Heart right ventricle (tissue), 16 donors: ENCODE data around the gene ZFP36L1. TPM values are rescaled to one million over a fixed set of nuclear protein-coding genes. Genes with fewer than 3 reads are reported as not detected.
A peak's percentile ranks its signal among the peaks of the same experiment; 100 is the strongest.

Experiments
- ATAC-seq, 8 donors: fragments of 200-7000 bp; cut with Tn5 transposase; one replicate each; pipeline ENCODE4 v1.9.1; 2020; ENCODE audit warnings: mild to moderate bottlenecking in 8 of 8, moderate library complexity in 8 of 8, moderate number of reproducible peaks in 1 of 8
- DNase-seq, 2 donors: peaks; one replicate each; pipeline ENCODE4 v3.0.0-alpha.2; 2020
- H3K27ac ChIP-seq, 10 donors: fragments of 200-600 bp; sonication (generic) in 2 of 10; one replicate each; pipeline versions ENCODE4 v1.5.0 to v1.8.0; 2020 to 2022; ENCODE audit warnings: mild to moderate bottlenecking in 3 of 10
- H3K27me3 ChIP-seq, 7 donors: fragments of 200-600 bp; one replicate each; pipeline ENCODE4 v1.8.0; 2021 to 2022; ENCODE audit warnings: mild to moderate bottlenecking in 2 of 7
- H3K36me3 ChIP-seq, 9 donors: fragments of 200-600 bp; sonication (generic) in 1 of 9; one replicate each; pipeline versions ENCODE4 v1.5.0 to v1.8.0; 2020 to 2022; ENCODE audit warnings: mild to moderate bottlenecking in 2 of 9
- H3K4me1 ChIP-seq, 9 donors: fragments of 200-600 bp; sonication (generic) in 1 of 9; one replicate each; pipeline versions ENCODE4 v1.5.0 to v1.8.0; 2020 to 2022; ENCODE audit warnings: mild to moderate bottlenecking in 4 of 9
- H3K4me3 ChIP-seq, 10 donors: fragments of 200-600 bp; sonication (generic) in 2 of 10; one replicate each; pipeline versions ENCODE4 v1.5.0 to v1.8.0; 2020 to 2022; ENCODE audit warnings: mild to moderate bottlenecking in 7 of 10, moderate library complexity in 2 of 10
- H3K9me3 ChIP-seq, 11 donors: fragments of 200-600 bp in 10 of 11; sonication (generic) in 2 of 11; one replicate each; pipeline versions ENCODE4 v1.5.0 to v1.8.0; 2013 to 2022; ENCODE audit warnings: mild to moderate bottlenecking in 2 of 11, control low read depth in 1 of 11, moderate library complexity in 1 of 11
- WGBS, 2 donors: extraction: QIAGEN DNeasy Blood & Tissue Kit; methylation state at CpG; one replicate each; pipeline ENCODE4 v1.1.7; 2013; ENCODE audit warnings: inconsistent platforms in 1 of 2; 5-methylcytosine and 5-hydroxymethylcytosine counted together
- intact Hi-C, 10 donors: fragments of 100-400 bp; cut with DNase I; formaldehyde crosslinking; loops; one replicate each; pipeline versions ENCODE4 v1.11.1 to v1.14.2; 2022
- polyA plus RNA-seq, 2 donors: library from polyadenylated mRNA; stranded (reverse); fragments of 200-250 nt; gene quantifications; one replicate each; pipeline ENCODE4 v1.2.3, GENCODE V29; 2013
- total RNA-seq, 10 donors: library from RNA; stranded (reverse); fragmentation: NEBNext Ultra II Directional in 3 of 10; extraction: Animal tissue kit (Norgen Biotek cat#: 25700) in 3 of 10; gene quantifications; one replicate each; pipeline versions ENCODE4 v1.2.1 to v1.2.4, GENCODE V29; 2021 to 2023
- TF ChIP-seq, protein P1 (sequence below), 9 donors: fragments of 200-600 bp; sonication (generic) in 2 of 9; IDR thresholded peaks; one replicate each; pipeline versions ENCODE4 v1.5.0 to v1.8.0; 2021 to 2022; ENCODE audit warnings: antibody characterized with exemption in 9 of 9, mild to moderate bottlenecking in 5 of 9, moderate library complexity in 1 of 9
- donor health status: Arrhythmogenic right ventricular cardiomyopathy.
- donor health status: ischemic (EF 13 %, LVEDD 7.1; RV severe dilation, severe dysfunction).
- donor health status: healthy with polysubstance abuse.
- donor health status: DM: no; HTN: yes; CAD: no.
- donor health status: DM: no; HTN: no; CAD: no.
- donor health status: ischemic (EF 25% LVEDD 6.9; RV normal size, moderate dysfunction).
- donor health status: ischemic (EF 25% LVEDD 5.7; RV mildly dilated, moderate dysfunction).
- donor health status: healthy.
- donor health status: DM: yes; HTN: yes; CAD: no.
- donor health status: Ischemic cardiomyopathy.
- donor health status: ischemic (EF 35%, LVEDD 5.7; RV mildly dilated, moderate dysfunction).
- donor health status: nonischemic (EF 11% LVEDD 7.7; RV severe dilation, severe dysfunction).
- donor health status: DM: yes; HTN: yes; CAD: no.
- donor health status: PGD.
- donor health status: ischemic (EF 29% LVEDD 5.4; RV normal size, mild dysfunction).
- donor health status: nonischemic (EF 23%, LVEDD 6.1; RV moderate dilation, normal function).

The ZFP36L1 gene
- total and polyA plus RNA-seq, 12 donors, result 40.8 to 127 (median 53.1) TPM

DNA sequence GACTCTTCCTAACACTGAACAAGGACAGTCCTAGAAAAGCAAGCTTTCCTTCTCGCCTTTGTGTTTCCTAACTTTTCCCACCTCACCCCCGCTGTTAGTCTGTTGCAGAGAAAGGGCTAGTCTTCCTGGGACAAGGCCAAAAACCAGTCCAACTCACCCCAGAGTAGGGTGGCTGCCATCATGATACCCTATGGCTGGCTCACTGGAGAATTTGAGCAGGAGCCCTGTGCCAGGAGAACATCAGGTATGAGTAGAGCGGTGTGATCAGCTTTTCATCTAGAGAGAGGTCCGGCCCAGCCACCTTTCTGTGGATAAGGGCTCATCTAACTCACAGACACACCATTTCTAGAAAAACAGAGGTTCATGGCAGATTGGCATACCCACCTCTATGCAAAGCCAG, 16.7 kb upstream of the ZFP36L1 start:
- peaks cover 0 to 5% (median 0%) of the 10 kb centered on the region in 11 donors for H3K9me3 ChIP-seq
- intact Hi-C loops, result loop anchor here in 1 of 10 donors (5.0 kb wide), 1 partner anchor 727 kb away; no protein-coding TSS in a partner anchor

DNA sequence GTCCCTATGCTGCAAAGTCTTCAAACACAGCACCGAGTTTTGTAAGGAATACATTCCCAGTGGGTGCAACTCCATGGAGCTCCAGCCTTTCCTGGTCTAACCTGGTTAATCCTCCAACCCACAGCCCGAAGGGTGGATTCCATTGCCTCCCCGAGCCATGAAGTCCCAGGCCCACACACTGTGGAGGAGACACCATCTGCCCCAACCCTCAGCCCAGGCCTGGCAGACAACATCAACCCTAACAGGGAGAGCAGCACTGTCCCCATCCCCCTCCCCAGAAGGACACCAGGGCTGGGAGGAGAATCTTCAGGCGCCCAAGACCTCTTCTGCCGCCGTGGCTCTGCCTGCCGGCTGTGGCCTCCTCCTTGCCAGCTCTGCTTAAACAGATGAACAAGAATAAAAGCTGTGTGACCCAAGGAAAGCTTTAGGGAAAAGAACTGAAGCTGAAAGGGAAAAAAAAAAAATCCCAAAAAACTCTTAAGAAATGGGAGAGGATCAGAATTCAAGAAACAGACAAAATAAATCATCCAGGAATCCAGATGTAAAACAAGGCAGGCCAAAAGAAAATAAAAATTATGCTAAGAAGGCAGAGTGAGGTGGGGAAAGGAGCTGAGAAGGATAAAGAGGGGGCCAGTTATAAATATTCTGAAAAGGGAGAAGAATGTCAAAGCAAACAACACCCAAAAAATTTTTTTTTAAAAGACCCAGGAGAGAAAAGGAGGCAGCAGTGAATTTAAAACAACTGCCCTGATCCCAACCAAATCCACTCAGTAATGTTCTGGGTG, 16.0 kb upstream of the ZFP36L1 start:
- TF ChIP-seq, protein P1, sequence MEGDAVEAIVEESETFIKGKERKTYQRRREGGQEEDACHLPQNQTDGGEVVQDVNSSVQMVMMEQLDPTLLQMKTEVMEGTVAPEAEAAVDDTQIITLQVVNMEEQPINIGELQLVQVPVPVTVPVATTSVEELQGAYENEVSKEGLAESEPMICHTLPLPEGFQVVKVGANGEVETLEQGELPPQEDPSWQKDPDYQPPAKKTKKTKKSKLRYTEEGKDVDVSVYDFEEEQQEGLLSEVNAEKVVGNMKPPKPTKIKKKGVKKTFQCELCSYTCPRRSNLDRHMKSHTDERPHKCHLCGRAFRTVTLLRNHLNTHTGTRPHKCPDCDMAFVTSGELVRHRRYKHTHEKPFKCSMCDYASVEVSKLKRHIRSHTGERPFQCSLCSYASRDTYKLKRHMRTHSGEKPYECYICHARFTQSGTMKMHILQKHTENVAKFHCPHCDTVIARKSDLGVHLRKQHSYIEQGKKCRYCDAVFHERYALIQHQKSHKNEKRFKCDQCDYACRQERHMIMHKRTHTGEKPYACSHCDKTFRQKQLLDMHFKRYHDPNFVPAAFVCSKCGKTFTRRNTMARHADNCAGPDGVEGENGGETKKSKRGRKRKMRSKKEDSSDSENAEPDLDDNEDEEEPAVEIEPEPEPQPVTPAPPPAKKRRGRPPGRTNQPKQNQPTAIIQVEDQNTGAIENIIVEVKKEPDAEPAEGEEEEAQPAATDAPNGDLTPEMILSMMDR (IDR thresholded peaks at IDR 0.05), result no peak
- no peak for ATAC-seq
- no peak for DNase-seq
- Histone ChIP-seq H3K9me3 (peaks cover 0 to 9% (median 0%) of the 10 kb centered on the region in 11 donors), H3K36me3 (no peaks in the 10 kb centered on the region), H3K4me3 (no peak overlapping the region), H3K27ac (peak overlapping the region in 9 of 10 donors; percentile 7 to 79 (median 36)), H3K27me3 (no peaks in the 10 kb centered on the region), H3K4me1 (peaks cover 13 to 62% (median 35%) of the 10 kb centered on the region in 9 donors)
- intact Hi-C loops, result loop anchor here in 1 of 10 donors (5.0 kb wide), 1 partner anchor 727 kb away; no protein-coding TSS in a partner anchor
- 84 to 85% methylated on average over 7 of the region's 7 CpGs for WGBS, 2 donors

More for the DNA sequence above, 16.7 kb upstream of the ZFP36L1 start:
- Histone ChIP-seq H3K36me3 (no peaks in the 10 kb centered on the region), H3K27me3 (no peaks in the 10 kb centered on the region), H3K4me3 (no peak overlapping the region), H3K27ac (peak overlapping the region in 3 of 10 donors; percentile 75 to 79 (median 78)), H3K4me1 (peaks cover 19 to 68% (median 41%) of the 10 kb centered on the region in 9 donors)
- DNase-seq, result no peak
- ATAC-seq, result no peak
- TF ChIP-seq, protein P1 (IDR thresholded peaks at IDR 0.05), result no peak
- 98 to 99% methylated on average over 4 of the region's 4 CpGs for WGBS, 2 donors

DNA sequence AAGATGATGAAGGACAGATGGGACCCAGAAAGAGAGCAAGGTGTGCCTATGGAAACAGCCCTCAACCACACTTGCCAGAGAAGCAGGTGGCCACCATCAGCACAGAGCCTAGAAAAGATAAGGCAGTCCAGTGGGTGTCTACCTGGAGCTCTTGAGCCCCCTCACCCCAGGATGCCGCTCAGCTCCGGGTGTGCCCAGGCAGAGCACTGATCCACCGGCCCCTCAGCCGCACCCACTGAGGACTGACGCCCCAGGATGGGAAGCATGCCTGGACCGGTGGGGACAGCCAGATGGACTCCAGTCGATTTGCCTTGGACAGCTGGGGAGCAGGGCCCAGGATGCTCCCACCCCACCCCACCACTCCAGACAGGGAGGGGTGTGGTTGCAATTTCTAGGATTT, 15.1 kb upstream of the ZFP36L1 start:
- peaks cover 13 to 53% (median 26%) of the 10 kb centered on the region in 9 donors for H3K4me1 ChIP-seq
- no peaks in the 10 kb centered on the region for H3K36me3 ChIP-seq
- H3K9me3 ChIP-seq, result peaks cover 0 to 9% (median 0%) of the 10 kb centered on the region in 11 donors
- intact Hi-C loops, result loop anchor here in 1 of 10 donors (5.0 kb wide), 1 partner anchor 726 kb away; no protein-coding TSS in a partner anchor
- no peak overlapping the region for H3K4me3 ChIP-seq
- no peaks in the 10 kb centered on the region for H3K27me3 ChIP-seq
- TF ChIP-seq, protein P1 (IDR thresholded peaks at IDR 0.05), result no peak
- WGBS, 2 donors, result 81 to 89% methylated on average over 7 of the region's 7 CpGs
- H3K27ac ChIP-seq, result peak overlapping the region; percentile 5 to 85 (median 68)
- DNase-seq (no peak), ATAC-seq (peak in 2 of 8 donors; percentile 4 to 25)

DNA sequence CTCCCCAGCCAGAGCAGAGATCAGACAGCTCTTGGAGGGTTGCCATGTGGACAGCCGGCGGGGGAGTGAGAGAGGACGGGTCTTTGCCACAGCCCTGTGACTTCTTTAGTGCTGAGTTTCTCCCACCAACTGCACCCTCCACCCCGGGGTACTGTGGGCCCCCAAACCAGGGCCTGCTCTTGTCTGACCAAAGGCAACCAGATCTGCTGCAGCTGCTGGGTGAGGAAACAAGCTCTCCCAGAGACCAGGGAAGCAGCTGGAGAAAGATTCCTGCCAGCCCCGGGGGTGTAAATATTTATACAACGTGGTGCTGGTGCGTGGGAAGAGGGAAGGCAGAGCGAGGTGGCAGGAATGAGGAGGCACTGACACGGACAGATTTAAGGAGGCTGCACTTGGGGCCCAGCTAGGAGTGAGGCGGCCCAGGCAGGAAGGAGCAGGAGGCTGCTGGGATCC, 14.3 kb upstream of the ZFP36L1 start:
- H3K27me3 ChIP-seq, result no peaks in the 10 kb centered on the region
- DNase-seq (peak; percentile 59 to 77), ATAC-seq (peak; percentile 59 to 87 (median 68))
- TF ChIP-seq, protein P1 (IDR thresholded peaks at IDR 0.05), result no peak
- 23 to 31% methylated on average over 10 of the region's 10 CpGs for WGBS, 2 donors
- peaks cover 0 to 13% (median 0%) of the 10 kb centered on the region in 11 donors for H3K9me3 ChIP-seq
- no peaks in the 10 kb centered on the region for H3K36me3 ChIP-seq
- peak overlapping the region; percentile 57 to 85 (median 74) for H3K27ac ChIP-seq
- peaks cover 13 to 50% (median 24%) of the 10 kb centered on the region in 9 donors for H3K4me1 ChIP-seq
- intact Hi-C loops, result loop anchor here in 1 of 10 donors (5.0 kb wide), 1 partner anchor 725 kb away; no protein-coding TSS in a partner anchor
- H3K4me3 ChIP-seq, result peak overlapping the region in 1 of 10 donors; percentile 2
